Stimulated activated naive CD8-positive, alpha-beta T cell treated with anti-CD3 and anti-CD28 coated beads, Interleukin-15, Interleukin-2, amounts not matched to agents 100 U/mL and 50 U/mL, for 24 hours (primary cell): ENCODE measurements around the gene WNT6.

Experiments used
- ATAC-seq: fragments of 150-1000 bp; cut with Tn5 transposase; one replicate; pipeline ENCODE4 v1.10.0; 2021
- DNase-seq: peaks from one replicate; pipeline ENCODE4 v3.0.0; 2021

WNT6 gene

DNA sequence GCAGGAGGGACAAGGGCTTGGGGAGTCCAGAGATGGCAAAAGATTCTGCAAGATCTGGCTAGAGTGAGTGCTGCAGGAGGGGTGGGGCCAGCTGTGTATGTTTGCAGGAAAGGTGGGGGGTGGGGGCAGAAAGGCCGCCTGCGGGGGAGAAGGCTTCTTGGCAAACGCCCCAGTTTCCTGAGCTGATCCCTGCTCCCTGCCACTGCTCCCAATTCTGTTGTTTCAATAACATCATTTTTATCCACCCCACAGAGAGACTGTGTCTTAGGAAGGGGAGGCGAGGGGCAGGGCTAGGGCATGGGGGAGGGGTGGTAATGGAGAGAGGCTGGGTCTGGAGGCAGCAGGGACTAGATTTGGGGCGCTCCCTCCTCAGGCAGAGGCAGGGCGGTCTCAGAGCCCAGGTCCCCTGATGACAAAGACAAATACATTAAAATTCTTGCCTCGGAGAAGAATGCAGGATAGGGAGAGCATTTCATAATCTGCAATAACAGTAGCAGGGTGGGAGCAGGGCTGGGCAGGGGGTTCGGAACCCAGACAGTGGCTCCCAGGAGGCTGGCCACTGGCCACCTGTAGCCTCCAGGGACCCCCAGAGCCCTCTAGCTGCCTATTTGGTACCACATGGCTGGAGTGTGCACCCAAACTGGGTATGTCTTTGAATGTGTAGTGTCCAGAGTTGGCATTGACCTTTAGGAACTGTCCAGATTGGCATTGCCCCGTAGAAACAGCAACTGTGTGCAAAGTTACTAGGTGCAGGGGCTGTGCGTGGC is 2.1 kb upstream of the WNT6 start:
- no peak for DNase-seq
- ATAC-seq = no peak

DNA sequence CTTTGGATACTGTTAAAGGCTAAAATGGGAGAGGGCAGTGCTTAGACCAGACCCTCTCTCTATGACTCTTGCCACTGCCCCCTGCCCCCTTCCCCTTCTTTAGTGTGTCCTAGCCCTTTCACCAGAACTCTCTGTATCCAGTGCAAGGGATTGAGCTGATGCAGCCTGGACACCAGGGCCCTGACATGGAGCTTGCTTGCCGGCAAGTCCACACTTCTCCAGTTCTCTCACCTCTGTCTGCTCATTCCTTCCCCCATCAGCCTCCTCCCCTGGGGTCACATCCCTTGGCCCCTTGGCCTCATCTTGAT is 1.5 kb upstream of the WNT6 start:
- no peak for ATAC-seq
- no peak for DNase-seq

DNA sequence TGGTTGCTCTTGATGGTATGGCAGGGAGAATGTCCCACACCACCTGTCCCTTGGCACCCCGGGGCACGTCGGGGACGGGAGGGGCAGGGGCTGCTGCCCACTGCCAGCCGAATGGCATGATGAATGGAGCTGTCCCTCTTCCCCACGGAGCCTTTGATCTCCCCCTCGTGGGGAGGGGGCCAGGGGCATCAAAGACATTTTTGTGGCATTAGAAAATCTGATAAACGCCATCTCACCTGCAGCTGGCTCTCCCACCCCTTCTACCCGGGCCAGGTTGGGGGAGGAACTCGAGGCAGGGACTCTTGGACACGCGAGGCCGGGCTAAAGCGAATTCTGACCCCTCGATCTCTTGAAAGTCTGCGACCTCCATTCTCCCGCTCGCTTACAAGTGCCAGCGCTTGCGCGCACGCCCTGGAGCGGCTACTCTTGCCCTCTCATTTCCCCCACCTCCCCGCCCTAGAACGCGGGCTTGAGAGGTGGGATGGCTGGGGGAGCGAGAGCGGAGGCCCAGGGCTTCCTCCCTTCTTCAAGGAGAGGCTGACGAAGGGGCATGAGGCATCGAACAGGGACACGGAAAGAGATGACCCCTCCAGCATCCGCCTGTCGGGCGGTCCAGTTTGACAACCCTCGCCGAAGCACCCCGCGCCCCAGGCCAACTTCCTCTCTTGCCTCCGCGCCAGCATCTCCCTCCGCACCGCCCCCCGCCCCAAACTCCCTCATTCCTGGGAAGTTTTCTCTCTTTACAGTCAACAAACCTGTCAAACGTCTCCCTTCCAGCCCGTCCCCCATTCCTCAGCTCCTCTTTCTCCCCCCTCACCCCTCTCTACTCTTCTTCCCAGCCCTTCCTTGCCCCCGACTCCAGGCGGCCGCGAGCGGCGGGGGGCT is 692 bp upstream of the WNT6 start:
- ATAC-seq = no peak
- no peak for DNase-seq

DNA sequence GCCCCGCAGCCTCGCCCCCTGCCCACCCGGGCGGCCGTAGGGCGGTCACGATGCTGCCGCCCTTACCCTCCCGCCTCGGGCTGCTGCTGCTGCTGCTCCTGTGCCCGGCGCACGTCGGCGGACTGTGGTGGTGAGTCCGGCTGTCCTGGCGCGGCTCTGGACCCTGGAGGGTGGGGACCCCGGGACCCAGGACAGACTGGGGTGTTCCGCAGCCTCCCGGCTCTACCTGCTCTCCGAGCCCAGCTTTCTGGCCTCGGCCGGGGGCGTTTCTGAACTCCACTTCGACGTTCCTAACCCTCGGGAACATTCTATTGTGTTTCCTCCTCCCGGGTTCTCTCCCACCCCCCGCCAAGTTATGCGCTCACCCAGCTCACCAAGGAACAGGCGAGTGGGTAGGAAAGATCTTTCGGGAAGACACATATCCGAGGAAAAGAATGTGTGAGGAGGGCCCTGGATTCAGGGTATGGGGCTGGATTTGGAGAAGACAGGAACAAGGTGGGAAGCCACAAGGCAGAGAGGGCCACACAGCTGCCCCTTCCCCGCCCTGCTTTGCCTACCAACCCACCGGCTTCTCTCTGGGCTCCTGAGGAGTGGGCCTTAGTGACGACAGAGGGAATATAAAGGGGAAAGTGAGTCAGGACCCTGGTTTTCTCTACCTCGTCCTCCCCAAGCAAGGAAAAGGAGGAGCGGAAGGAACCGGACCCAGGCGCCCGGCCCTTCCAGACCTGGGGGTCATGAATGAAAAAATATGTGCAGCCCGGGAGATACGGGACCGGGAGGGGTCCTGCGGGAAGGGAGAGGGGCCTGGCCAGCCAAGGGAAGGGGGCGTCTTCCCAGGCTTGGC is 605 bp downstream of the WNT6 start:
- ATAC-seq (no peak), DNase-seq (no peak)

DNA sequence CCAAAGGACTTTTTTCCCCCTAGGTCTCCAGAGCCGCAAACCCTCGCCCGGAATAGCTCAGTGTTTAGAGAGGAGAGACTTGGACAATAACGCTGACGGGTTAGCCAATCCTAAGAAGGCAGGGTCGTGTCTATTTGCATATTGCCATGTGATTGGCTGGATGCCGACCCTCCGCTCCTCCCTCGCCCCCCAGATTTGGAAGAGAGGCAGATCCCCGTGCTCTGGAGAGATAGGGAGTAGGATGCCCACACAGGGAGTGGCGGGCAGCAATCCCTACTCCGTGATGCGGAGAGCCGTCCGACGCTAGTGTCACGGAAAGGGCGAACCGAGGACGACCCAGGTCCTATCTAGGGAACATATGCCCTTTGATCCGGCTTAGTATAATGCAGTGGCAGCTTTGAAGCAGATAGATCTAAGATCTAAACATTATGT is 1.4 kb downstream of the WNT6 start:
- DNase-seq = no peak
- no peak for ATAC-seq

DNA sequence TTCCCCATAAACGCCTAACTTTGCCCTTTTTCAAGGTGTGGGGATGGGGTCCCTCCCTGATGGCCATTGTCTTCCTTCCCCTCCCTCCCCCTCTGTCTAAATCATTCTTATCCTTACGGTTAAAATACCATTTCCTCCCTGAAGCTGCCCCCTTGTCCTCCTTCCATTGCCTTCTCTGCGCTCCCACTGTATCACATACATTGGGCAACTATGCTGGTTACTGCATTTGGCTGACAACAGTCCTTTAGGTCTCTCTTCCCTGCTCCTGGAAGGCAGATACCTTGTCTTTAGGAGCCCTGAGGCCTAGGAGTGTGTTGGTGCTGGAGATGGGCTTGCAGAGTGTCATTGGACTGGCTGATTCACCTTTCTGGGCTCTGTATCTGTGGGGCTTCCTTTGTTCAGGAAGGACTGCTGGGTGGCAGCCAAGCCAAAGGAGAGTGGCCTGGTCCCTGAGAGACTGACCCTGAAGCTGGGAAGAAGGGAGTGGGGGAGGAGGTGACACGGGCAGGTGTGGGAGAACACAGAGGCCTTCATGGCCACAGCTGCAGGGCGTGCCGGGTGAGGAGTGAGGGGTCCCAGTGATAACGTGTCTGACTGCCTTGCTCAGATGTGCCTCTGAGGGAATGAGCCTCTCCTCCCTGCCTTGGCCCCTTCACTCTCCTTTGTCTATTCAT is 2.2 kb downstream of the WNT6 start:
- no peak for ATAC-seq
- DNase-seq = no peak

DNA sequence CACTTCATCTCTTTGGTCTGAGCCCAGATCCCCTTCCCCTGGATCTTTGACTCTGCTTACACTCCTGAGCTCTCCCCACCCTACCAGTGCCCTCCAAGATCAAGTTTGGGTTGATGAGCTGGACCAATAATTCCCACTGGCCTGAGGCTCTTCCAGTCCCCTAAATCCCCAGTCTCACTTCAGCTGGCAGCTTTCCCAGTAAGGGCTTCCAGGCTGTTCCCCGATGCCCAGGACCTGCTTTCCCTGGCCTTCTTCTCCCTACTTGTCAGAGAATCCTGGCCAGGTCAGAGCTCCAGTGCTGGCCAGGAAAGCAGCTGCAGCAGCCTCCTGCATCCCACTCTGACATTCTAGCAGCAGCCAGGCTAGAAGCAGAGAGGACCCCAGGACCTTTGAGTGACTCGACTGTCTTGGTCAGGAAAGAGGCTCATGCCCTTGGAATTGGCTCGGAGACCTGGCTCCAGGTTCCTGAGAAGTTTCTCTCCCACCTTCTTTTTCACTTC is 3.5 kb downstream of the WNT6 start:
- ATAC-seq (no peak), DNase-seq (no peak)

DNA sequence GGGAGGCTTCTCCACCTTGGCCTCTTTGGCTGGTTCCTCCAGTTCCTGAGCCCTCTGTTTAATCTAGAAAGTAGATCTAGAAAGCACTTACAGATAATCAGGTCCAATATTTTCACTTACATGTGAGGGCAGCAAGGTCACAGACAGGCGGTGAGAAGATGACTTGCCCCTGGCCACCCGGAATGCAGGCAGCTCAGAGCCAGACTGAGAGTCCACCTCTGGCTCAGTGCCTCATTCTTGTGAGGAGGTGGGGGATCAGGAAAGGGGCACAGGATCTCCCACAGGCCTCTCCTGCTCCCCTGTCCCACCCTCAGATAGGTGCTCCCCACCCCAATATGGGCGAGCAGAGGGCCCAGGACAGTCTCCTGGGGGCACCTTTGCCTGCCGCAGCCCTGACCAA is 5.8 kb downstream of the WNT6 start:
- DNase-seq (no peak), ATAC-seq (no peak)

DNA sequence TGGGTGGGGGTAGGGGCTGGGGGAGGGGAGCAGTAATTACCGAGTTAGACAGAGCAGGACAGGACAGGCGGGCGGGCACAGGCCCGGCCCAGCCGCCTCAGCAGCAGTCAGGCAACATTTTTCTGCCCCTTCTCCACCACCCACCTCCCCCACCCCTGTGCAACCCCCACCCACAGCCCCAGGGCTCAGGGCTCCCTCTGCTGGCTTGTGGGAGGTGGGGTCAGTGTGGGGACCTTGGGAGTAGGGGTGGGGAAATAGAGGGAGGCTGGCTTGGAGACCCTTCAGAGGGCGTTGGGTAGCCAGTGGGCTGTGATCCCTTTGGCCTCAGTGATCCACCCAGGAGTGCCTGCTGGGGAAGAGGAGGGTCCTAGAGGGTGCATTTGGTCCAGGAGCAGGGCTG is 6.4 kb downstream of the WNT6 start:
- no peak for ATAC-seq
- no peak for DNase-seq

DNA sequence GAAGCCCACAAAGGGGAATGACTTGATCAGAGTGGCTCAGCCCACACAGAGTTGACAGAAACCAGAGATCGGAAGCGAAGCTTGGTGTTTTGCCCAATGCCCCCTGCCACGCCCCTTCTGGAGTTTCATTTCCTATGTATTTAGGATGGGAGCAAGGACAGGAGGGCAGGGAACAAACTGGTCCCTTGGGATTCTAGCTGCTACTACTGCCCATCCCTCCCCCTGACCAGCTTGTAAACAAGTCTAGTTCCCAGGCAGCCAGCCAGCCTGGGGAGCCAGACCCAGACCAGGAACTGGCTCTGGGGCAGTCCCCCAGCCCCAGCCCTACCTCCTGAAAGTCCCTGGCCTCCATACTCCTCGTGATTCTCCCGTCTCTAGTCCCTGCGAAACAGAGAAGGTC is 8.3 kb downstream of the WNT6 start:
- DNase-seq (no peak), ATAC-seq (no peak)

DNA sequence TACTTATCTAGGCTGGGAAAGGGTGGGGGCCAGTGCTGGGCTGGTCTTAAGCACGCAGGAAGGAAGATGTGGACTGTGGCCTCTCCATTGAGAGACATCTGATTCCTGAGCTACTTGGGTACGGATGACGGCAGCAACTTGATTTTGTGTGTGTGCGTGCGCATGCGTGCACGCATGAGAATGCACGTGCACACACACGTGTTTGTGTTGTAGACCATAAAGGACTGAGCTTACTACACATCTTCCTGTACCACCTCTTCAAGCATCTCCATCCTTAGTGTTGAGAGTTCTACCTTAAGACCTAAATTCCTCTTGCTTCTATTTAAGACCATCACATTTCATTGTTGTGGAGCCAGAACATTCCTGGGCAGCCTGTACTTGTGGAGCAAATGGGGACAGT is 9.5 kb downstream of the WNT6 start:
- no peak for ATAC-seq
- no peak for DNase-seq

DNA sequence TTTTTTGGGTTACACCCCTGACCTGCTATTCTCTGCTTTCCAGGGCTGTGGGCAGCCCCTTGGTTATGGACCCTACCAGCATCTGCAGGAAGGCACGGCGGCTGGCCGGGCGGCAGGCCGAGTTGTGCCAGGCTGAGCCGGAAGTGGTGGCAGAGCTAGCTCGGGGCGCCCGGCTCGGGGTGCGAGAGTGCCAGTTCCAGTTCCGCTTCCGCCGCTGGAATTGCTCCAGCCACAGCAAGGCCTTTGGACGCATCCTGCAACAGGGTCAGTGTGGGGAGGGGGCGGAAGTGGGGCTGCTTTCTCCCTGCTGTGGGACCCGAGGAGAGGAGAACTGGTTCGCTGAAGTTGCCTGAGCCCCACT is 11.4 kb downstream of the WNT6 start:
- no peak for DNase-seq

DNA sequence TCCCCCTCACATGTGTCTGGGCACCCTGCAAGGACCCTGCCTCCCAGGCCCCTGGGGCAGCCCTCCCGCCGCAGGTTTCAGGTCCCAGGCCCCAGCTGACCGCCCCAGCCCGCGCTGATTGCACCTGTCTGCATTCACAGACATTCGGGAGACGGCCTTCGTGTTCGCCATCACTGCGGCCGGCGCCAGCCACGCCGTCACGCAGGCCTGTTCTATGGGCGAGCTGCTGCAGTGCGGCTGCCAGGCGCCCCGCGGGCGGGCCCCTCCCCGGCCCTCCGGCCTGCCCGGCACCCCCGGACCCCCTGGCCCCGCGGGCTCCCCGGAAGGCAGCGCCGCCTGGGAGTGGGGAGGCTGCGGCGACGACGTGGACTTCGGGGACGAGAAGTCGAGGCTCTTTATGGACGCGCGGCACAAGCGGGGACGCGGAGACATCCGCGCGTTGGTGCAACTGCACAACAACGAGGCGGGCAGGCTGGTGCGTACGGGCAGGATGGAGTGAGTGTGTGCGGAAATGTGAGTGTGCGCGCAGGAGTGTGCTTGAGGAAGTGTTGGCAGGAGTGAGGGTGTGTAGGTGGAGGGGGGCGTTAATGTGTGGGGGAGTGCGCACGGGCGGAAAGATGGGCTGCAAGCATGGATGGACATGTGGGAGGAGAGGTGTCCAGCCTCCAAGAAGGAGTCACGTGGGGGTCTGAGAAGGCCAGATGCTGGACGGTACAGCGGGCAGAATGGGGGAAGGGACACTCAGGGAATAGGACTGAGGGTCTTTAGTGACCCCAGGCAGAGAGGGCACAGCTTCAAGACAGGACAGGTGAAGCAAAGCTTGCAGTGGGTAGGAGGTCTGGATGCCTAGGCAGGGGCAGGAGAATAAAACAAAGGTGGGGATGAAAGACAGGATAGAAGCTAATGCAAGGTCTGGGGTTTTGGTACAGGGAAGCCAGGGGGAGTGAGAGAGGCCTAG is 12.0 kb downstream of the WNT6 start:
- no peak for ATAC-seq
- no peak for DNase-seq

More for the DNA sequence above, 11.4 kb downstream of the WNT6 start:
- no peak for ATAC-seq

DNA sequence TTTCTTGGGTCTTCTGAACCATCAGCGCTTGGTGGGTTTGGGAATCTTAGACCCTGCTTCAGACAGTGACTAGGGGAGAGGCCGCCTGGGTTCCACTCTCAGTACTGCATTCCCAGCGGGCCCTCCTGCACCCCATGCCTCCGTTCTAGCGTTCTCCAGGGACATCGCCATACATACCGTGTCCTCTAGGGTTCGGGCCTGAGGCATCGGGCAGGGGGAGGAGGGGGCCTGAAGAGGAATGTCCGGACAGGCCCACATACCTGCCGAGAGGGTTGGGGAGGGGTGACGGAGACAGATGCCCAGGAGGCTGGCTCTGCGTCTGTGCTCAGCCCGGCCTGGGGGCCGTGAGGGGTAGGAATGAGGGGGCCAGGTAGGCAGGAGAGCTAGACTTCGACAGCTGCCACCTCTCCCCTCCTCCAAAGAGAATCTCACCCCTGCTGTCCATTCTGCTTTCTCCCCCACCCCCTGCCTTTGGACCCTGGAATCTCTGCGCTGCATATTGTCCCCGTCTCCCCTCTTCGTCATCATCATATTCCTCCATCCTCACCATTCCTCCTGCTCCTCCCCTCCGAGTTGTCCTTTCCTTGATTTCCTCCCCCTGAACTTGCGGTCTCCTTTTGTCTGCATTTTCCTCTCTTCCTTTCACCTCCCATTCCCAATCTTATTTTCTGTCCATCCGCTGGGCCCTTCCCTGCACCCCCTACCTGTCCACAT is 13.2 kb downstream of the WNT6 start:
- DNase-seq (no peak), ATAC-seq (no peak)

DNA sequence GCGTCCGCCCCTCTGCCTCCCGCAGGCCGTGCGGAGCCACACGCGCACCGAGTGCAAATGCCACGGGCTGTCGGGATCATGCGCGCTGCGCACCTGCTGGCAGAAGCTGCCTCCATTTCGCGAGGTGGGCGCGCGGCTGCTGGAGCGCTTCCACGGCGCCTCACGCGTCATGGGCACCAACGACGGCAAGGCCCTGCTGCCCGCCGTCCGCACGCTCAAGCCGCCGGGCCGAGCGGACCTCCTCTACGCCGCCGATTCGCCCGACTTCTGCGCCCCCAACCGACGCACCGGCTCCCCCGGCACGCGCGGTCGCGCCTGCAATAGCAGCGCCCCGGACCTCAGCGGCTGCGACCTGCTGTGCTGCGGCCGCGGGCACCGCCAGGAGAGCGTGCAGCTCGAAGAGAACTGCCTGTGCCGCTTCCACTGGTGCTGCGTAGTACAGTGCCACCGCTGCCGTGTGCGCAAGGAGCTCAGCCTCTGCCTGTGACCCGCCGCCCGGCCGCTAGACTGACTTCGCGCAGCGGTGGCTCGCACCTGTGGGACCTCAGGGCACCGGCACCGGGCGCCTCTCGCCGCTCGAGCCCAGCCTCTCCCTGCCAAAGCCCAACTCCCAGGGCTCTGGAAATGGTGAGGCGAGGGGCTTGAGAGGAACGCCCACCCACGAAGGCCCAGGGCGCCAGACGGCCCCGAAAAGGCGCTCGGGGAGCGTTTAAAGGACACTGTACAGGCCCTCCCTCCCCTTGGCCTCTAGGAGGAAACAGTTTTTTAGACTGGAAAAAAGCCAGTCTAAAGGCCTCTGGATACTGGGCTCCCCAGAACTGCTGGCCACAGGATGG is 14.0 kb downstream of the WNT6 start:
- ATAC-seq = peak; percentile 28
- no peak for DNase-seq

DNA sequence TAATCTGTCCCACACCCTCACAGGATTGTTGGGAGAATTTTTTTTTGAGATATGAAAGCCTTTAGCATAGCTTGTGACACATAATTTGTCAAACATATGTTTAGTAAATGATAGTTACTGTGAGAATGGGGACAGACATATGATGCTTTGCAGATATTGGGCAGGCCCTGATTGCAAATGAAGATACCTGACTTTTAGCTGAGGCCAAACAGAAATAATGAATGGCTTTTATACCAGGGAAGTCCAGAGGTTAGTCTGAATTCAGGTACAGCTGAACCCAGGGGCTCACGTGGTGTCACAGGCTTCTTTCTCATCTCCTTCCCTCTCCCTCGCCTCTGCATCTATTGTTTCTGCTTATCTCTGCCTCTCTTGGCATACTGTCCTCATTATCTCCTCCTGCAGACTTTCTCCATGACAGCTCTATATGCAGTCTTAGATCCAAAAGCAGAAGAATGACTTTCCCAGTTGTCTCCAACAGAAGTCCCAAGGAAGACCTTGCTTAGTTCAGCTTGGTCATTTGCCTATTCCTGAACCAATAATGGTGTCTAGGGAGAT is 16.2 kb downstream of the WNT6 start:
- no peak for DNase-seq
- no peak for ATAC-seq

DNA sequence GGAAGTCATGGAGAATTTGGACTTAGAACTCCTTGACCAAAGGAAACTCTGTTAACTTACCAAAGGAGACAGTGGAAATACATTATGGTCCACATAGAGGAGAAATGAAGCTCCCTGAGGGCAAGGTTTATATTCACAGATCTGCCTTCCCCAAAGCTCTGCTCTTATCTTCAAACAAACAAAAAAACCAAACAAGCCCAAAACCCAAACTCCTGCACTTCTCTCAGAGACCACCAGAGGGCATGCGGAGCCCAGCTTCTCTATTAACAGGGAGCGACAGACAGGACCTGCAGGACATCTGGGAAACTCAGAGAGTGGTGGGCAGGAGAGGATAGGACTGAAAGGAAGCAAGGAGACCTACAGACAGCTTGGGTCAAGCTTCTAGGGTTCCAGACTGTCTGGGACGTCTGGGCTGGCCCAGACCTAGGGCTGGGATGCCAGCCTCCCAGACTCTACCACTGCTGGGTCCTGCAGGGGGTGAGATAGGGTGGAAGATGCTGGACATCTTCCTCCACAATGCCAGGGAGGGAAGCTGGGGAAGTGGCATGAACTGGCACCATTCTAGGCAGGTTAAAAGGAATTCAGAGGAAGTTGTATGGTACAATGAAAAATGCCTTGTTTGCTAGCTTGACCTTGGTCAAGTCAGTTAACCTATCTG is 17.1 kb downstream of the WNT6 start:
- DNase-seq = peak; percentile 73

DNA sequence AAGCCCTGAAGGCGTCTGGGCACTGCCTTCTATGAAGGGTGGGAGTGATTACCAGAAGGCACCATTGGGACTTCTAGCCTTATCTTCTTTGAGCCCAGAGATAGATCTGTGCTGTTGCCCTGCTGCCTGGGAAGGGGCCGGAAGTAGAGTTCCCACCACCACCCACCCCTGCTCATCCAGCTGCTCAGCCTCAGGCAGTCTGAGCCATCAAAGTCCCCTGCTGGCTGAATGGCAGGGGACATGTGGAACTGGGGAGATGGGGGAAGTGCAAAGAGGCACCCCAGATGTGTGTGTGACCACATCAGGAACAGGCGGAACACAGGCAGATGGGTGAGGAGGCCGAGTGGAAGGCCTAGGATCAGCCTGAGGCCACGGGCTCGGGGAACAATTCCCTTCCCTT is 17.7 kb downstream of the WNT6 start:
- ATAC-seq (no peak), DNase-seq (no peak)

More for the DNA sequence above, 17.1 kb downstream of the WNT6 start:
- ATAC-seq = no peak
